Measurements from ENCODE around the gene CHCHD4. TPM values are rescaled to one million over a fixed set of nuclear protein-coding genes. Genes with fewer than 3 reads are reported as not detected.

The CHCHD4 gene
- polyA plus RNA-seq, 1 of the 3 experiments (the other 2 are of a cell fraction) = 15.4 TPM

GRCh38 chr3:14127516-14128161 is 3.0 kb upstream of the CHCHD4 start:
- TF ChIP-seq GABPA (IDR thresholded peaks at IDR 0.05; ENCODE audit: low read depth) = no peak
- TF ChIP-seq ZBTB33 (IDR thresholded peaks at IDR 0.05; ENCODE audit: borderline replicate concordance, low read depth) = no peak
- no peak for TF ChIP-seq RXRA (IDR thresholded peaks at IDR 0.05; ENCODE audit: borderline replicate concordance, low read depth)
- no peak for TF ChIP-seq RAD21 (IDR thresholded peaks at IDR 0.05; ENCODE audit: low read length)
- TF ChIP-seq PBX3 (IDR thresholded peaks at IDR 0.05) = no peak
- no peak for TF ChIP-seq TAF1 (IDR thresholded peaks at IDR 0.05; ENCODE audit: borderline replicate concordance, low read depth, low read length)
- TF ChIP-seq FOXJ3 (CRISPR knock-in tag; IDR thresholded peaks at IDR 0.05) = no peak
- no peak for TF ChIP-seq USF1 (IDR thresholded peaks at IDR 0.05; ENCODE audit: borderline replicate concordance, low read depth)
- no peak for TF ChIP-seq NFIC (IDR thresholded peaks at IDR 0.05; ENCODE audit: borderline replicate concordance)
- no peak for TF ChIP-seq MEF2A (IDR thresholded peaks at IDR 0.05; ENCODE audit: borderline replicate concordance, low read depth)
- no peak for TF ChIP-seq IRF3 (IDR thresholded peaks at IDR 0.05; ENCODE audit: low read depth, low read length)
- TF ChIP-seq YY1 (IDR thresholded peaks at IDR 0.05; ENCODE audit: low read depth) = no peak
- no peak for TF ChIP-seq CTCF (IDR thresholded peaks at IDR 0.05)
- TF ChIP-seq SIN3A (IDR thresholded peaks at IDR 0.05; ENCODE audit: borderline replicate concordance, low read depth, low read length) = no peak
- Histone ChIP-seq H3K79me2 (ENCODE audit: insufficient read depth) (peaks cover 78% of the 10 kb centered on the region), H3K36me3 (replicated peaks in 1 of 2; ENCODE audit: control insufficient read depth in 1 of 2, insufficient read depth in 2 of 2, low read length in 1 of 2) (peaks cover 34 to 56% of the 10 kb centered on the region in 2 experiments)

More at GRCh38 chr3:14127516-14128161, 3.0 kb upstream of the CHCHD4 start:
- CTCF ChIA-PET = interaction anchor here (1.0 to 1.6 kb wide), 3 partner anchors 76 to 242 kb away, joined by 3 to 4 read pairs (median 3); no protein-coding TSS in a partner anchor
- Histone ChIP-seq H3K9me2 (no peaks in the 10 kb centered on the region), H3F3A (replicated peaks; ENCODE audit: insufficient read depth) (peaks cover 14% of the 10 kb centered on the region), H4K20me1 (ENCODE audit: insufficient read depth) (peaks cover 36% of the 10 kb centered on the region), H3K9ac (no peak overlapping the region), H3K4me2 (peak overlapping the region; percentile 92), H3K4me1 (ENCODE audit: control insufficient read depth in 1 of 2, insufficient read depth in 2 of 2, low read depth in 1 of 2, low read length in 1 of 2) (peaks cover 15 to 29% of the 10 kb centered on the region in 2 experiments), H3K9me3 (no peaks in the 10 kb centered on the region), H3K27ac (ENCODE audit: low read depth in 2 of 2, low read length in 1 of 2) (no peak overlapping the region), H3K4me3 (ENCODE audit: low read depth in 2 of 2, low read length in 1 of 2) (no peak overlapping the region; a peak in 1 of 4 replicates), H3K27me3 (ENCODE audit: insufficient read depth) (no peaks in the 10 kb centered on the region), H2AFZ (ENCODE audit: low read depth) (no peak overlapping the region)
- WGBS (ENCODE audit: low lambda C conversion rate) = 92% methylated on average over 12 of the region's 12 CpGs
- no peak for DNase-seq
- POLR2A ChIA-PET = no interaction called here
